Esophagus muscularis mucosa (tissue), 4 donors: ENCODE data around the gene SEPTIN10. TPM values are rescaled to one million over a fixed set of nuclear protein-coding genes. Genes with fewer than 3 reads are reported as not detected.
"Not testable (repeated sequence)": the region's sequence is repeated elsewhere in the genome, so short reads cannot be mapped to it uniquely, and the experiment has no call there.

ENCODE experiments used
- DNase-seq: peaks from one replicate; pipeline ENCODE4 v3.0.0-alpha.2; 2017; ENCODE audit errors: extremely low spot score
- H3K27ac ChIP-seq, 4 donors: fragments of 200-600 bp; sonication (generic); replicated peaks in 1 of 4; 1 replicate in 3 of 4; 2 replicates in 1 of 4; pipeline ENCODE4 v1.5.1; 2016 to 2019; ENCODE audit warnings: mild to moderate bottlenecking in 1 of 4
- H3K27me3 ChIP-seq, 4 donors: fragments of 200-600 bp; sonication (generic); one replicate each; pipeline versions ENCODE4 v1.5.1 to v1.6.0; 2016 to 2019
- H3K36me3 ChIP-seq, 4 donors: fragments of 200-600 bp; sonication (generic); one replicate each; pipeline ENCODE4 v1.5.1; 2016 to 2019
- H3K4me1 ChIP-seq, 4 donors: fragments of 200-600 bp; sonication (generic); one replicate each; pipeline ENCODE4 v1.5.1; 2016 to 2019
- H3K4me3 ChIP-seq, 4 donors: fragments of 200-600 bp; sonication (generic); 1 replicate in 2 of 4; 2 replicates in 2 of 4; pipeline ENCODE4 v1.5.1; 2016 to 2019; ENCODE audit warnings: mild to moderate bottlenecking in 4 of 4, moderate library complexity in 1 of 4
- H3K9me3 ChIP-seq, 4 donors: fragments of 200-600 bp; sonication (generic); 1 replicate in 3 of 4; 2 replicates in 1 of 4; pipeline ENCODE4 v1.5.1; 2016 to 2019
- EP300 ChIP-seq: sonication (generic); formaldehyde crosslinking; IDR thresholded peaks from one replicate; pipeline ENCODE4 v1.6.1; 2017; ENCODE audit warnings: antibody characterized with exemption
- POLR2A ChIP-seq: fragments of 450-650 bp; IDR thresholded peaks from one replicate; pipeline ENCODE4 v1.6.1; 2017; ENCODE audit warnings: antibody characterized with exemption, moderate library complexity, mild to moderate bottlenecking, low read depth
- POLR2AphosphoS5 ChIP-seq, 2 donors: sonication (generic); formaldehyde crosslinking; IDR thresholded peaks; one replicate each; pipeline ENCODE4 v1.6.1; 2017; ENCODE audit warnings: antibody characterized with exemption in 2 of 2
- WGBS: methylation state at CpG from one replicate; pipeline ENCODE4 v1.1.5; 2018; 5-methylcytosine and 5-hydroxymethylcytosine counted together
- intact Hi-C: fragments of 100-400 bp; cut with DNase I; formaldehyde crosslinking; loops from one replicate; pipeline ENCODE4 v1.15.1; 2023
- total RNA-seq, 4 donors: library from RNA; depleted of rRNA; stranded (reverse); fragments of >200 nt; gene quantifications; one replicate each; pipeline versions ENCODE4 v1.1.0 to v1.2.1, GENCODE V29; 2016
- TF ChIP-seq, protein P1 (sequence below), 3 experiments: fragments of 200-600 bp in 2 of 3; fragments of 450-650 bp in 1 of 3; sonication (generic) in 2 of 3; IDR thresholded peaks; one replicate each; pipeline ENCODE4 v1.5.1; 2017 to 2019; ENCODE audit warnings: antibody characterized with exemption in 3 of 3, mild to moderate bottlenecking in 2 of 3, moderate library complexity in 1 of 3

The SEPTIN10 gene
- total RNA-seq, 4 donors from 2014 or later = 133 to 203 (median 159) TPM

- TF ChIP-seq POLR2A = no peak
- TF ChIP-seq, protein P1, sequence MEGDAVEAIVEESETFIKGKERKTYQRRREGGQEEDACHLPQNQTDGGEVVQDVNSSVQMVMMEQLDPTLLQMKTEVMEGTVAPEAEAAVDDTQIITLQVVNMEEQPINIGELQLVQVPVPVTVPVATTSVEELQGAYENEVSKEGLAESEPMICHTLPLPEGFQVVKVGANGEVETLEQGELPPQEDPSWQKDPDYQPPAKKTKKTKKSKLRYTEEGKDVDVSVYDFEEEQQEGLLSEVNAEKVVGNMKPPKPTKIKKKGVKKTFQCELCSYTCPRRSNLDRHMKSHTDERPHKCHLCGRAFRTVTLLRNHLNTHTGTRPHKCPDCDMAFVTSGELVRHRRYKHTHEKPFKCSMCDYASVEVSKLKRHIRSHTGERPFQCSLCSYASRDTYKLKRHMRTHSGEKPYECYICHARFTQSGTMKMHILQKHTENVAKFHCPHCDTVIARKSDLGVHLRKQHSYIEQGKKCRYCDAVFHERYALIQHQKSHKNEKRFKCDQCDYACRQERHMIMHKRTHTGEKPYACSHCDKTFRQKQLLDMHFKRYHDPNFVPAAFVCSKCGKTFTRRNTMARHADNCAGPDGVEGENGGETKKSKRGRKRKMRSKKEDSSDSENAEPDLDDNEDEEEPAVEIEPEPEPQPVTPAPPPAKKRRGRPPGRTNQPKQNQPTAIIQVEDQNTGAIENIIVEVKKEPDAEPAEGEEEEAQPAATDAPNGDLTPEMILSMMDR (IDR thresholded peaks at IDR 0.05) = no peak
- no peak for TF ChIP-seq POLR2AphosphoS5 (IDR thresholded peaks at IDR 0.05)
- TF ChIP-seq EP300 = no peak
- Histone ChIP-seq H3K9me3 (no peaks in the 10 kb centered on the region), H3K27me3 (no peaks in the 10 kb centered on the region), H3K4me1 (peaks cover 0 to 45% (median 21%) of the 10 kb centered on the region in 4 donors), H3K27ac (no peak overlapping the region), H3K36me3 (peaks cover 0 to 17% (median 4%) of the 10 kb centered on the region in 4 donors), H3K4me3 (no peak overlapping the region)
- intact Hi-C loops = no loop called here
- 83% methylated on average over 3 of the region's 3 CpGs for WGBS
- DNase-seq = no peak
Measured at GRCh38 chr2:109592905-109593304, 20.9 kb downstream of the SEPTIN10 start.

DNA sequence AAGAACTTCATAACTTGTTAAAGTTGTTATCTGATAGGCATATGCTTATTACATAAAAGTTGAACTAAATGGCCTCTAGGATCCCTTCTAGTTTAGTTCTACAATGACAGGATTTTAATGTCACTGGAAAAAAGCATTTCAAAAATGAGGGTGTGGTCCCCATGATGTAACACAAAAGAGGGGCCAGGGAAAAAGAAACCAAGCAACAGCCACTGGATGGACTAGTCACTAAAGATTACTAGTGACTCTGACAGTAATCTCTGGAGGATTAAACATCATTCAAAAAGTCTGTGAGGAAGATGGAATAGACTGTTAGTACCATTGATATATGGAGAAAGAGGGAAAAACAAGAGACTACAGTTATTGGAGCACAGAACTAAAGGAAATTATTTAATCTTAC lies 22.6 kb downstream of the SEPTIN10 start:
- H3K27me3 ChIP-seq = no peaks in the 10 kb centered on the region
- intact Hi-C loops = no loop called here
- TF ChIP-seq EP300 (no peak), POLR2AphosphoS5 (IDR thresholded peaks at IDR 0.05) (no peak), POLR2A (no peak)
- TF ChIP-seq, protein P1 (IDR thresholded peaks at IDR 0.05) = no peak
- H3K27ac ChIP-seq = no peak overlapping the region
- peaks cover 0 to 17% (median 4%) of the 10 kb centered on the region in 4 donors for H3K36me3 ChIP-seq
- no peak for DNase-seq
- peaks cover 0 to 31% (median 13%) of the 10 kb centered on the region in 4 donors for H3K4me1 ChIP-seq
- H3K9me3 ChIP-seq = no peaks in the 10 kb centered on the region
- H3K4me3 ChIP-seq = no peak overlapping the region

DNA sequence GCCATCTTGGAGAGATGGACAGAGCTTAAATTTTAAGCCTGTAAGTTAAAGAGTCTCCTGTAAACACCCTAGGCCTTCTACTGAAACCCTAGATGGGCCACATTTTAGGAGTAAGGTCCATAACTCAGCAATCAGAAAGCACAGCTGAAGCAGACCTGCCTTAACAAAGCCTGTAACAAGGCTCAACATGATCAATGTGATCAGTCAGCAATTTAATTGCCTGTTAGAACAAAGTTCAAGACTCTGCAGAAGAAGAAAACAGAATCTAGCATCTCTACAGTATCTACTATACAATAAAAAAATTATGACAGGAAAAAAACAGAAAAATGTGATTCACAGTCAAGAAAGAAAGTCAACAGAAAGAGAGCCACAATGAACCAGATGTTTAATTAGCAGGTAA lies 27.1 kb downstream of the SEPTIN10 start:
- no peak for DNase-seq
- H3K4me3 ChIP-seq = no peak overlapping the region
- H3K27me3 ChIP-seq = no peaks in the 10 kb centered on the region
- H3K36me3 ChIP-seq = peaks cover 0 to 37% (median 12%) of the 10 kb centered on the region in 4 donors
- H3K27ac ChIP-seq = no peak overlapping the region
- H3K4me1 ChIP-seq = peaks cover 0 to 8% (median 7%) of the 10 kb centered on the region in 4 donors
- TF ChIP-seq, protein P1 (IDR thresholded peaks at IDR 0.05) = no peak
- TF ChIP-seq POLR2A = no peak
- TF ChIP-seq EP300 = no peak
- no peak for TF ChIP-seq POLR2AphosphoS5 (IDR thresholded peaks at IDR 0.05)
- H3K9me3 ChIP-seq = no peaks in the 10 kb centered on the region
- intact Hi-C loops = no loop called here

- H3K9me3 ChIP-seq = no peaks in the 10 kb centered on the region
- no peaks in the 10 kb centered on the region for H3K27me3 ChIP-seq
- TF ChIP-seq EP300 = no peak
- TF ChIP-seq, protein P1 (IDR thresholded peaks at IDR 0.05) = no peak
- TF ChIP-seq POLR2AphosphoS5 (IDR thresholded peaks at IDR 0.05) = no peak
- TF ChIP-seq POLR2A = no peak
- intact Hi-C loops = no loop called here
- 91% methylated on average over 6 of the region's 6 CpGs for WGBS
- no peak for DNase-seq
- H3K27ac ChIP-seq = no peak overlapping the region
- H3K4me3 ChIP-seq = no peak overlapping the region
- H3K36me3 ChIP-seq = peaks cover 0 to 40% (median 18%) of the 10 kb centered on the region in 4 donors
- no peaks in the 10 kb centered on the region for H3K4me1 ChIP-seq
Measured at GRCh38 chr2:109582928-109583895, 30.6 kb downstream of the SEPTIN10 start.

DNA sequence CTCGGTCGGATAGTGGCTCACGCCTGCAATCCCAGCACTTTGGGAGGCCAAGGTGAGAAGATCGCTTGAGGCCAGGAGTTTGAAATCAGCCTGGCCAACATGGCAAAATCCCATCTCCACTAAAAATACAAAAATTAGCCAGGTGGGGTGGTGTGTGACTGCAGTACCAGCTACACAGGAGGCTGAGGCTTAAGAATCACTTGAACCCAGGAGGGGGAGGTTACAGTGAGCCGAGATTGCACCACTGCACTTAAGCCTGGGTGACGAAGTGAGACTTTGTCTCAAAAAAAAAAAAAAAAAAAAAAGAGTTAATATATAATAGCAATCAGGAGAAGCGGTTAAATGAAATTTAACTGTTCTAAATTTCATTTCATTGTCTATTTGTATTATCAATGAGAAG lies 36.1 kb downstream of the SEPTIN10 start:
- H3K9me3 ChIP-seq, H3K4me1 ChIP-seq, H3K4me3 ChIP-seq, intact Hi-C loops, H3K27ac ChIP-seq, DNase-seq, H3K27me3 ChIP-seq: not testable (repeated sequence)
- 94% methylated on average over 7 of the region's 7 CpGs for WGBS
- H3K36me3 ChIP-seq = peaks cover 0 to 48% (median 16%) of the 10 kb centered on the region in 4 donors
